ENCODE data around the gene RCOR3.
A peak's percentile ranks its signal among the peaks of the same experiment; 100 is the strongest.
"Not testable (repeated sequence)": the region's sequence is repeated elsewhere in the genome, so short reads cannot be mapped to it uniquely, and the experiment has no call there.

The RCOR3 gene

DNA sequence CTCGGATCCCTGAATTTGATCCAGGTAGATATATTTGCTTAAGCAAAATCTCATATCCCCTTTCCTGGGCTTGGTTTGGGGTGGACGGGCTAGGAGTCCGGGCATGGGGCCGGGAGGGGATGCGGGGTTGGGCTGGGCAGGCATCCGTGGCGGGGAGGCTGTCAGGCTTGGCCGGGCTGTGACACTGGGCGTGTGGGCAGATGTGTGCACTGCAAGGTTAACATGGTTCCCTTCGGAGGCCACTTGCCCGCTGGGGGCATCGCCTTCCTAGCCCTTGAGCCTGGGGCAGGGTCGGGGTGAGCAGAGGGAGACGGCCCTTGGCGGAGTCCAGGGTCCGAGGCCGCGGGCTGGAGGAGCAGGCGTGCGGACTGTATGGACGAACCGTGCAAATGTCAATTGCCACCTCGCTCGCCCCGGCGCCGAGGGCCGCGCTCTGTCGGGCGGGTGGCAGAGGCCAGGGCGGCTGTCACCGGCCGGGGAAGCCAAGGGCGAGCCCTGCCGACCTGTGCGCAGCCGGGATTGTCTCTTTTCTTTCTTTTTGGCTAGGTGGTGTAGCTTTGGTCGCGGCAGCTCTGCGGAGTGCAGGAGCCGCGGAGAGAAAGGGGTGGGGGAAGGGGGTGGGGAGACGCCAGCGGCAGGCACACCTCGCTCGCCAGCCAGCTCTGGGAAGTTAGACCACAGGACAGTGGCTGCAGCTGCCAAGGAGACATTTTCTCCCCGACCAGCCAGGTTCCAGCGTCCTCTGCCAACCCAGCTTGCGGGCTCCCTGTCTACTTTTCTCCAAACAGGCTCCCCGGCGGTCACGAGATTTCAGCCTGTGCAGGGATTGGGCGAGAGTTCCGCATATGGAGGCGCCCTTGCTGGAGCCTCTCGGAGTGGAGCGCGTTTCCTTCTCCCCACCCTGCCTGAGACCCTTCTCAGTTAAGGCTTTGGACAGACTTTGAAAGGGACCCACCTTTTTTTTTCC is 1.3 kb downstream of the RCOR3 start:
- peak; percentile 25 for DNase-seq

DNA sequence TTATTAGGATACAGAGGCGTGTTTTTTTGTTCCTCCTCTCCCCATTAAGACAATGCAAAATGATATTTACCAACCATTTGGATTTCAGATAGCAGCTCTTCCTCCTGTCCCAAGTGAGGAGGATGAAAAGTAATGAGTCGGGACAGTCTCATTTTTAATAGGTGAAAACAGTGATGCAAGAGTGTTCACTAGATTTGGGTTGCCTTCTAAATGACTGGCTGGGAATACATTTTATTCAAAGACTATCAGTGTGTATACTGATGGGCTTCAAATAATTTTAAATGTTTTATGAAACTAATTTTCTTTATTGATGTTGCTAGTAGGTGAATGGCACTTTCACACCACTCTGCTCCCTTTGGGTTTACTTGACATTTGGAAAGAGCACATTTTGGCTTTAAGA is 2.1 kb downstream of the RCOR3 start:
- DNase-seq = no peak

DNA sequence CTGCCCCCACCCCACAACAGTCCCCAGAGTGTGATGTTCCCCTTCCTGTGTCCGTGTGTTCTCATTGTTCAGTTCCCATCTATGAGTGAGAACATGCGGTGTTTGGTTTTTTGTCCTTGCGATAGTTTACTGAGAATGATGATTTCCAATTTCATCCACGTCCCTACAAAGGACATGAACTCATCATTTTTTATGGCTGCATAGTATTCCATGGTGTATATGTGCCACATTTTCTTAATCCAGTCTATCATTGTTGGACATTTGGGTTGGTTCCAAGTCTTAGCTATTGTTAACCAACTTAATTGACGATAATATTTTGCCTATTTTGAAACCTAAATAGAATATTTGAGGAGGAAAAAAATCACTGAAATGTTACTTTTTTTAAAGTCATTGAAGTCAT is 3.9 kb downstream of the RCOR3 start:
- DNase-seq = not testable (repeated sequence)

DNA sequence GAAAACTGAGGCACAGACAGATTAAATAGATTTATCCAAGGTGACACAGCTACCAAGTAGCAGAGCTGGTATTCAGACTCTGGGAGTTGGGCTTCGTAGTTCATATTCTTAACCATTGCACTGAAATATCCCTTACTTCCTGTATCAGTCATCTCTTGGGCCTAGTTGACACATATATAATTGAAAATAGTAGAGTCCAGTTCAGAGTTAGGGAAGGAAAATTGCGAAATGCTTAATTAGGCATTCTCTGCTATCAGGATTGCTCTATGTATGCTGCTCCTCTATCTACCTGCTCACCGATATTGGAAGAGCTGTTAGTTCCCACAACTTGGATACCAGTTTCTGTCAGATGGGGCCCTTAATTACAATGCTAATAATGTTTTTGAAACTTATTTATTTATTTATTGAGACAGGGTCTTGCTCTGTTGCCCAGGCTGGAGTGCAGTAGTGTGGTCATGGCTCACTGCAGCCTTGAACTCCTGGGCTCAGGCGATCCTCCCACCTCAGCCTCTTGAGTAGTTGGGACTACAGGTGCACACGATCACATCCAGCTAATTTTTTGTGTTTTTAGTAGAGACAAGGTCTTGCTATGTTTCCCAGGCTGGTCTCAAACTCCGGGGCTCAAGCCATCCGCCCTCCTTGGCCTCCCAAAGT is 8.2 kb downstream of the RCOR3 start:
- no peak for DNase-seq

- no peak for DNase-seq
These were observed 20.2 kb downstream of the RCOR3 start for GRCh38 chr1:211279340-211279739.

GRCh38 chr1:211280910-211281309 is 21.7 kb downstream of the RCOR3 start:
- DNase-seq = no peak

GRCh38 chr1:211281320-211282022 is 22.3 kb downstream of the RCOR3 start:
- DNase-seq = no peak

GRCh38 chr1:211282023-211282373 is 22.8 kb downstream of the RCOR3 start:
- no peak for DNase-seq

- no peak for DNase-seq
These were observed 26.0 kb downstream of the RCOR3 start for GRCh38 chr1:211285196-211285595.

- DNase-seq = no peak
These were observed 28.1 kb downstream of the RCOR3 start for GRCh38 chr1:211287218-211287617.

DNA sequence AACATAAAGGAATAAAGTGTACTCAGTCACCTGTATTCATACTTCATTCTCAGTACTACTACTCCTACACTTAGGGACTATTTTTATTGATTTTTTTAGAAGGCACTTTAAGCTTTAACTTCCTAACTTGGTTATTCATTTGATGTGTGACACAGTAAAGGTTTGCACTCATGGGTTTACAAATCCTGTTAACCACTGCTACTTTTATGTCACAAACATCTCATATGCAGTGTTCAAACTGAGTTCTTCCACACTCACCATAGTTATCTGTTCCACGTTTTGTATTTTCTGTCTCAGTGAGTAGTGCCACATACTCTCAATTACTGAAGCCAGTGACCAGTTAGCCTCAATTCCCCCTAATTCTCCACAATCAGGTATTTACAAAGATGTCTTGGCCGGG is 33.2 kb downstream of the RCOR3 start:
- DNase-seq = no peak

DNA sequence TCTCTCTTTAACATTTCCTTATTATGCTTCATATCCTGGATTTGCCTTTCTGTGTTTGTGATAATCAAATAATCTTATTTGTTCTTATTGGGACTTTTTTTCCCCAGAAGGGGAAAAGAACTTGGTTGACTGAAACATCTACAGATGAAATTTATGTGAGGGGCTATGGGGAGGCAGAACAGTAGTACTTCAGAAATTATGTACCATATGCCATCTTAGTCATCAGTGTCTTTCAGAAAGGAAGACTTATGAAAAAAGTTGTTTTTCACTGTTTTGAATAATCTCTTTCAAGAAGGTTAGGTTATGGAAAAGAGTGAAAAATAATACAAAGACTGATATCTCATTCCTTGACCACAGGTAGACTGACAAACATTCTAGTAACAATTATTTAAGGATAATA is 37.2 kb downstream of the RCOR3 start:
- DNase-seq = no peak

GRCh38 chr1:211305044-211305443 is 45.9 kb downstream of the RCOR3 start:
- DNase-seq = no peak

DNA sequence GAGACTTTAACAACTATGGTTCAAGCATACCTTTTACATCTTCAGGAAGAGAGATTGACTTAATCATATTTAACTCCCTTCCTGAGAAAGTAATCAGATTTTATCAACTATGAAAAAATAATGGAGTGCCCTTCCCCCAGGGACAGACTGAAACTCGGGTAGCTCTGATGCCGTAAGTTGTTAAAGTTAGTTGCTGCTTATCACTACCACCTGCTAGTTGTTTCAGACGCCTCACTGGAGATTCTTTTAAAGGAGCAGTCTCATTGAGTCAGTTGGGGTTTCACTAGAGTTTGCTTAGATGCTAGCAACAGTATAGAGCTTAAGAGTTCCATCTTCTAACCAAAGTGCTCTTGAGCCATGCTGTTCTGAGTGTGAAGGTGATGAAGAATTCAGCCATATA is 50.5 kb downstream of the RCOR3 start:
- no peak for DNase-seq

DNA sequence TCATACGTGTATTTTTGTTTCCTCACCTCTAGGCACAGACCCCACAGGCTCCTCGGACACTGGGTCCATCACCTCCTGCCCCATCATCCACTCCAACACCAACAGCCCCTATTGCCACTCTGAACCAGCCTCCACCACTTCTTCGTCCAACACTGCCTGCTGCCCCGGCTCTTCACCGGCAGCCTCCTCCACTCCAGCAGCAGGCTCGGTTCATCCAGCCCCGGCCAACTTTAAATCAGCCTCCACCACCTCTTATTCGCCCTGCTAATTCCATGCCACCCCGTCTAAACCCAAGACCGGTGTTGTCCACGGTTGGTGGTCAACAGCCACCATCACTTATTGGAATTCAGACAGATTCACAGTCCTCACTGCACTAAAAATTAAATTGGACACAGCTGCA is 54.2 kb downstream of the RCOR3 start:
- no peak for DNase-seq

DNA sequence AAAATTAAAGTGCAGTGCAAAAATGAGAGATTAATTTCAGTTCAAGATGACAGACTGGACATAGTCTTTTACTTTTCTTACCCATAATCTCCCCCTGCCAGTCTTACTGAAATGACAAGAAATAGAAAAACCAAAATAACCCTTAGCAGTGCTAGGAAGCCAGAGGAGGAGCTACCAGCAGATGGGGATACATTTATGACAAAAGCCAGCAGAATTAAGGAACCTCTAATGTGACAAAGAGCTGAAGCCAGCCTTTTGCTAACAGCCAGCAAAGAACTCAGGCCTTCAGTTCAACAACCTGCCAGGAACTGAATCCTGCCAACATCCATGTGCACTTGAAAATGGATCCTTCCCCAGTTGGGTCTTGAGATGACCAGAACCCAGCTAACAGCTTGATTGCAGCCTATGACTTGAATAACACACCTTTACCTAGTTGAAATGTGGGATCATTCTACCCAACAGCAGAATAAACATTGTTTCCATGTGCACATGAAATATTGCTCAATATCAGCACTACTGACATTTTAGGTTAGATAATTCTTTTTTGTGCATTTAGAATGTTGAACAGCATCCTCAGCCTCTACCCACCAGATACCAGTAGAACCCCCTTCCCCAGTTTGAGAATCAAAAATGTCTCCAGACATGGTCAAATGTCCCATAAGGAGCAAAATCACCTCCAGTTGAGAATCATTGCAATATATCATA is 59.6 kb downstream of the RCOR3 start:
- no peak for DNase-seq

DNA sequence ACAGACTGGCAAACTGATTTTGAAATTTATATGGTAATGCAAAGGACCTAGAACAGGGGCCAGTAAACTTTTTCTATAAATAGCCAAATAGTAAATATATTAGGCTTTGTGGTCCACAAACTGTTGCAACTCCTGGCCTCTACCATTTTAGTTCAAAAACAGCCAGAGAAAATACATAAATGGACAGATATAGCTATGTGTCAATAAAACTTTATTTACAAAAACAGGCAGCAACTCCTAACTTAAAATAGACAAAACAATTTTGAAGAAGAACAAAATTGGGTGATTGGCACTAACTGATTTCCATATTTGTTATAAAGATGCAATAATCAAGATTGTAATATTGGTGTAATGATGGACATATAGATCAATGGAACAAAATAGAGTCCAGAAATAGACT is 60.7 kb downstream of the RCOR3 start:
- no peak for DNase-seq

- DNase-seq = no peak
These were observed 61.8 kb downstream of the RCOR3 start for GRCh38 chr1:211320980-211321379.

- DNase-seq = not testable (repeated sequence)
These were observed 62.5 kb downstream of the RCOR3 start for GRCh38 chr1:211321646-211322045.

DNA sequence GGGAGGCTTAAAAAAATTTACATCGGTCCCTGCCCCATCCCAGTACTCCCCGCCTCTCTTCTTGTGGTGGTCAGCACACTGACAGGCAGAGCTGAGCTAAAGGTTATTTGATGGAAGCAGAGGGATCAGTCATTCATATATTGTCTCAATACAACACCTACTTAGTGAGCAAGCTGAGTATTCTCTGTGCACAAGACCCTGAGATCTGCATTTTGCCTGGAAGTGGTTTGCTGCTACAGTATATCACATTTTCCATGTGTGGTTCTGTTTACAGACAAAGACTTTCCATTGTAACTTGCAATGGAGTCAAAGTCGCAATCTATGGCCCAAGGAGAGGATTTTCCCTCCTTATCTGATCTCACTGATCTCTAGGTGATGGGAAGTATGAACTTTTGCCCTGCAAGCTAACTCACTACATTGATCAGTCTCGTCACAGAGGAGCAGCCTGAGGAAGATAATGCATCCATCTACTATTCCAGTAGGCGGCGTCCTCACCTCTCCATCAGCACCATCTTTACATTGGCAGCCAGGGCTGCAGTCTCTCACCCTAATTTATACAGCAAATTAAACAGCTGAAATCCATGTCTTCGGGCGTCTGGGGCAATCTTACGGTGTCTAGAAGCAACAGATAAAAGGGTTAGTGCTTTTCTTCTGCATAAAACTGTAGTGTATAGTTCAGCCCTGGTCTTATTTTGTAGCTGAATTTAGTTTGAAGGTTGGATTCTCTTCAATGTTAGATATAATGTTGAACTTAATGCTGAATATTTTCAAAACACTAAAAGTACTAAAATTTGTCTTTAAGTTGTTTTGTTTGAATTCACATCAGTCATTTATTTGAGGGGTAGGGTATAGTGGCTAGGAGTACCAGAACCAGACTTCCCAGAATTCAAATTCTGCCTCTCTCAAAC is 64.2 kb downstream of the RCOR3 start:
- DNase-seq = no peak

- DNase-seq = no peak
These were observed 66.0 kb downstream of the RCOR3 start for GRCh38 chr1:211324992-211325775.

All from activated gamma-delta T cell (primary cell).